GM23338 (cell line): ENCODE results near the gene TNS3. TPM values are rescaled to one million over a fixed set of nuclear protein-coding genes. Genes with fewer than 3 reads are reported as not detected.

Source experiments
- ATAC-seq: fragments of 200-7000 bp; cut with Tn5 transposase; 3 replicates; pipeline ENCODE4 v1.9.1; 2020
- DNase-seq: peaks from one replicate; pipeline ENCODE4 v3.0.0-alpha.2; 2015; ENCODE audit warnings: low spot score
- H2AFZ ChIP-seq: fragments of 200-600 bp; sonication (generic); 2 replicates; pipeline ENCODE4 v1.8.0; 2016; ENCODE audit warnings: antibody characterized with exemption, mild to moderate bottlenecking, moderate library complexity
- H3F3A ChIP-seq: fragments of 200-600 bp; sonication (generic); replicated peaks from 2 replicates; pipeline ENCODE4 v1.8.0; 2017; ENCODE audit warnings: antibody characterized with exemption, mixed run types, low read depth
- H3K27ac ChIP-seq: fragments of 200-600 bp; sonication (generic); 2 replicates; pipeline ENCODE4 v1.6.1; 2016; ENCODE audit warnings: low read depth
- H3K27me3 ChIP-seq: fragments of 200-600 bp; sonication (generic); 2 replicates; pipeline ENCODE4 v1.8.0; 2016; ENCODE audit warnings: mild to moderate bottlenecking, mixed run types, moderate library complexity; ENCODE audit not compliant: insufficient read depth
- H3K36me3 ChIP-seq: fragments of 200-600 bp; sonication (generic); 2 replicates; pipeline ENCODE4 v1.8.0; 2016; ENCODE audit warnings: mild to moderate bottlenecking; ENCODE audit not compliant: insufficient read depth
- H3K4me1 ChIP-seq: fragments of 200-600 bp; sonication (generic); 2 replicates; pipeline ENCODE4 v1.8.0; 2016; ENCODE audit warnings: mild to moderate bottlenecking, moderate library complexity; ENCODE audit not compliant: insufficient read depth
- H3K4me2 ChIP-seq: fragments of 200-600 bp; sonication (generic); 2 replicates; pipeline ENCODE4 v1.7.1; 2017; ENCODE audit warnings: mixed run types
- H3K4me3 ChIP-seq: fragments of 200-600 bp; sonication (generic); 2 replicates; pipeline ENCODE4 v1.6.1; 2016; ENCODE audit warnings: mixed run types
- H3K79me2 ChIP-seq: fragments of 200-600 bp; sonication (generic); replicated peaks from 2 replicates; pipeline ENCODE4 v1.8.0; 2017; ENCODE audit warnings: mild to moderate bottlenecking; ENCODE audit not compliant: insufficient read depth
- H3K9me2 ChIP-seq: fragments of 200-600 bp; sonication (generic); 2 replicates; pipeline ENCODE4 v1.8.0; 2017; ENCODE audit not compliant: insufficient read depth
- H4K20me1 ChIP-seq: fragments of 200-600 bp; sonication (generic); replicated peaks from 2 replicates; pipeline ENCODE4 v1.8.0; 2017; ENCODE audit warnings: mild to moderate bottlenecking; ENCODE audit not compliant: insufficient read depth
- H3K27ac Mint-ChIP-seq: 2 replicates; pipeline ENCODE4 v1.8.0; 2020; ENCODE audit warnings: inconsistent platforms, mild to moderate bottlenecking, moderate library complexity, mixed read lengths
- H3K27me3 Mint-ChIP-seq: 3 replicates; pipeline ENCODE4 v1.8.0; 2022; ENCODE audit warnings: low read depth, mild to moderate bottlenecking, moderate library complexity, mixed read lengths, inconsistent platforms; ENCODE audit not compliant: insufficient read depth, poor library complexity
- H3K36me3 Mint-ChIP-seq: 3 replicates; pipeline ENCODE4 v1.8.0; 2021; ENCODE audit warnings: low read depth, mild to moderate bottlenecking, inconsistent platforms, moderate library complexity, mixed read lengths
- H3K4me1 Mint-ChIP-seq: 3 replicates; pipeline ENCODE4 v1.8.0; 2020; ENCODE audit warnings: mild to moderate bottlenecking, inconsistent platforms, mixed read lengths
- H3K4me3 Mint-ChIP-seq: 3 replicates; pipeline ENCODE4 v1.8.0; 2021; ENCODE audit warnings: moderate library complexity, mild to moderate bottlenecking, inconsistent platforms, mixed read lengths
- H3K9me3 Mint-ChIP-seq: 3 replicates; pipeline ENCODE4 v1.8.0; 2020; ENCODE audit warnings: moderate library complexity, mild to moderate bottlenecking, inconsistent platforms, mixed read lengths
- NANOG ChIP-seq: IDR thresholded peaks from 2 replicates; pipeline ENCODE4 v1.6.1; 2016; ENCODE audit warnings: antibody characterized with exemption, borderline replicate concordance
- polyA plus RNA-seq: library from polyadenylated mRNA; unstranded; fragments of >200 nt; fragmentation: Nextera tagmentation; extraction: Ambion mirVana; gene quantifications from 2 replicates; pipeline ENCODE4 v1.2.1, GENCODE V29; 2016
- total RNA-seq: library from RNA; depleted of rRNA; stranded (reverse); fragments of >200 nt; shearing (Covaris generic); gene quantifications from 2 replicates; pipeline ENCODE4 v1.2.3, GENCODE V29; 2014
- TF ChIP-seq, protein P1 (sequence below): fragments of 250-450 bp; sonication (Bioruptor Pico); IDR thresholded peaks from 2 replicates; pipeline ENCODE4 v1.5.0; 2020; ENCODE audit warnings: mild to moderate bottlenecking, moderate library complexity
- TF ChIP-seq, protein P2 (sequence below): IDR thresholded peaks from 2 replicates; pipeline ENCODE4 v1.6.1; 2016; ENCODE audit warnings: antibody characterized with exemption

The TNS3 gene
- total and polyA plus RNA-seq, 2 experiments from 2014 or later: 6.2 to 28.7 TPM

DNA sequence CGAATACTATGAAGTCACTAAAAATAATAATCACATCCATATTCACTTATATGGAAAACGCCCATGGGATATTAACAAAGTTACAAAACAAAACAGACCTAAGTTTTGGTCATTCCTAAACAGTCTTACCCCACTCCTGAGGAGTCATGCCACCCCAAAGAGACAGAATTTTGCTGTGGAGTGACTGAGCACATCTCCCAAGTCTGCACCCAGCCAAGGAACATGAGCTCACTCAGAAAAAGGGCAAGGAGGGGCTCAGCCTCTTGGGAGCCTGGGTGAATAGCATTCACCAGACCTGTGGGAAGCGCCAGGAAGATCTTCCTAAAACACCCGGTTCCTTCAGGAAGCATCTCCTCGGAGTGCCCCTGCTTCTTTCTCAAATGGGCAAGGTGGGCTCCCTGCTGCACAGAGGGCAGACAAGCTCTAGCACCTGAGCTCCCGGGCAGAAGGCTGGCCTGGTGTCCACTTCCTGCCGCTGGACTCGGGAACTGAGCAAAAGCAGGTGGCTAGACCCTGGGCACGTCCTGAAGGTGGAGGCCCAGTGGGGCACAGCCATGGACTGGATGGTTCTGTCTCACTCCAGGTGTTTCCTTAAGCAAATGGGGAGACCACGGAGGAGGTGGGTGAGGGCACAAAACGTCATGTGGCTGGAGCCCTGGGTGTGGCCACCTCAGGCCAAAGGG is 31.0 kb downstream of the TNS3 start (continued):
- TF ChIP-seq, protein P1, sequence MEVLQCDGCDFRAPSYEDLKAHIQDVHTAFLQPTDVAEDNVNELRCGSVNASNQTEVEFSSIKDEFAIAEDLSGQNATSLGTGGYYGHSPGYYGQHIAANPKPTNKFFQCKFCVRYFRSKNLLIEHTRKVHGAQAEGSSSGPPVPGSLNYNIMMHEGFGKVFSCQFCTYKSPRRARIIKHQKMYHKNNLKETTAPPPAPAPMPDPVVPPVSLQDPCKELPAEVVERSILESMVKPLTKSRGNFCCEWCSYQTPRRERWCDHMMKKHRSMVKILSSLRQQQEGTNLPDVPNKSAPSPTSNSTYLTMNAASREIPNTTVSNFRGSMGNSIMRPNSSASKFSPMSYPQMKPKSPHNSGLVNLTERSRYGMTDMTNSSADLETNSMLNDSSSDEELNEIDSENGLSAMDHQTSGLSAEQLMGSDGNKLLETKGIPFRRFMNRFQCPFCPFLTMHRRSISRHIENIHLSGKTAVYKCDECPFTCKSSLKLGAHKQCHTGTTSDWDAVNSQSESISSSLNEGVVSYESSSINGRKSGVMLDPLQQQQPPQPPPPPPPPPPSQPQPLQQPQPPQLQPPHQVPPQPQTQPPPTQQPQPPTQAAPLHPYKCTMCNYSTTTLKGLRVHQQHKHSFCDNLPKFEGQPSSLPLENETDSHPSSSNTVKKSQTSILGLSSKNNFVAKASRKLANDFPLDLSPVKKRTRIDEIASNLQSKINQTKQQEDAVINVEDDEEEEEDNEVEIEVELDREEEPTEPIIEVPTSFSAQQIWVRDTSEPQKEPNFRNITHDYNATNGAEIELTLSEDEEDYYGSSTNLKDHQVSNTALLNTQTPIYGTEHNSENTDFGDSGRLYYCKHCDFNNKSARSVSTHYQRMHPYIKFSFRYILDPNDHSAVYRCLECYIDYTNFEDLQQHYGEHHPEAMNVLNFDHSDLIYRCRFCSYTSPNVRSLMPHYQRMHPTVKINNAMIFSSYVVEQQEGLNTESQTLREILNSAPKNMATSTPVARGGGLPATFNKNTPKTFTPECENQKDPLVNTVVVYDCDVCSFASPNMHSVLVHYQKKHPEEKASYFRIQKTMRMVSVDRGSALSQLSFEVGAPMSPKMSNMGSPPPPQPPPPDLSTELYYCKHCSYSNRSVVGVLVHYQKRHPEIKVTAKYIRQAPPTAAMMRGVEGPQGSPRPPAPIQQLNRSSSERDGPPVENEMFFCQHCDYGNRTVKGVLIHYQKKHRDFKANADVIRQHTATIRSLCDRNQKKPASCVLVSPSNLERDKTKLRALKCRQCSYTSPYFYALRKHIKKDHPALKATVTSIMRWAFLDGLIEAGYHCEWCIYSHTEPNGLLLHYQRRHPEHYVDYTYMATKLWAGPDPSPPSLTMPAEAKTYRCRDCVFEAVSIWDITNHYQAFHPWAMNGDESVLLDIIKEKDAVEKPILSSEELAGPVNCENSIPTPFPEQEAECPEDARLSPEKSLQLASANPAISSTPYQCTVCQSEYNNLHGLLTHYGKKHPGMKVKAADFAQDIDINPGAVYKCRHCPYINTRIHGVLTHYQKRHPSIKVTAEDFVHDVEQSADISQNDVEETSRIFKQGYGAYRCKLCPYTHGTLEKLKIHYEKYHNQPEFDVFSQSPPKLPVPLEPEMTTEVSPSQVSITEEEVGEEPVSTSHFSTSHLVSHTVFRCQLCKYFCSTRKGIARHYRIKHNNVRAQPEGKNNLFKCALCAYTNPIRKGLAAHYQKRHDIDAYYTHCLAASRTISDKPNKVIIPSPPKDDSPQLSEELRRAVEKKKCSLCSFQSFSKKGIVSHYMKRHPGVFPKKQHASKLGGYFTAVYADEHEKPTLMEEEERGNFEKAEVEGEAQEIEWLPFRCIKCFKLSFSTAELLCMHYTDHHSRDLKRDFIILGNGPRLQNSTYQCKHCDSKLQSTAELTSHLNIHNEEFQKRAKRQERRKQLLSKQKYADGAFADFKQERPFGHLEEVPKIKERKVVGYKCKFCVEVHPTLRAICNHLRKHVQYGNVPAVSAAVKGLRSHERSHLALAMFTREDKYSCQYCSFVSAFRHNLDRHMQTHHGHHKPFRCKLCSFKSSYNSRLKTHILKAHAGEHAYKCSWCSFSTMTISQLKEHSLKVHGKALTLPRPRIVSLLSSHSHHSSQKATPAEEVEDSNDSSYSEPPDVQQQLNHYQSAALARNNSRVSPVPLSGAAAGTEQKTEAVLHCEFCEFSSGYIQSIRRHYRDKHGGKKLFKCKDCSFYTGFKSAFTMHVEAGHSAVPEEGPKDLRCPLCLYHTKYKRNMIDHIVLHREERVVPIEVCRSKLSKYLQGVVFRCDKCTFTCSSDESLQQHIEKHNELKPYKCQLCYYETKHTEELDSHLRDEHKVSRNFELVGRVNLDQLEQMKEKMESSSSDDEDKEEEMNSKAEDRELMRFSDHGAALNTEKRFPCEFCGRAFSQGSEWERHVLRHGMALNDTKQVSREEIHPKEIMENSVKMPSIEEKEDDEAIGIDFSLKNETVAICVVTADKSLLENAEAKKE: no peak
- TF ChIP-seq, protein P2, sequence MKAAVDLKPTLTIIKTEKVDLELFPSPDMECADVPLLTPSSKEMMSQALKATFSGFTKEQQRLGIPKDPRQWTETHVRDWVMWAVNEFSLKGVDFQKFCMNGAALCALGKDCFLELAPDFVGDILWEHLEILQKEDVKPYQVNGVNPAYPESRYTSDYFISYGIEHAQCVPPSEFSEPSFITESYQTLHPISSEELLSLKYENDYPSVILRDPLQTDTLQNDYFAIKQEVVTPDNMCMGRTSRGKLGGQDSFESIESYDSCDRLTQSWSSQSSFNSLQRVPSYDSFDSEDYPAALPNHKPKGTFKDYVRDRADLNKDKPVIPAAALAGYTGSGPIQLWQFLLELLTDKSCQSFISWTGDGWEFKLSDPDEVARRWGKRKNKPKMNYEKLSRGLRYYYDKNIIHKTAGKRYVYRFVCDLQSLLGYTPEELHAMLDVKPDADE: no peak

DNA sequence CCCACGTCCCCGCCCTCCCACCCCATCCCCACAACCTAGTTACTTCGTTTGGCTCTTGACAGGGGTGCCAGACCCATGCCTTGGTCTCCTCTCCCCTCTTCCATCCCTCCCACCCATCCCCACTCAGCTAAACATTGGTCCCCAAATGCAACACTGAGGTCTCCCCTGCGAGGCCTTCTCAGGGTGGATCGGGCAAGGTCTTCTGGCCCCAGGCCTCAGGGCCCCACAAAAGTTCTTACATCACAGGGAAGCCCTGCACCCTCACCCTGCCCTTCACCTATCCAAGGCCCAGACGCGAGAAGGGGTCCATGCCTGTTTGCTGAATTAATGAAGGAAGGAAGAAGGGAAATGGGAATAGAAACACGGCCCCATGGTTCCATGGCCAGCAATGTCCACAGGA is 32.0 kb downstream of the TNS3 start:
- Histone ChIP-seq H3K36me3 (no peaks in the 10 kb centered on the region), H3K4me1 (peaks cover 20% of the 10 kb centered on the region), H3K4me2 (no peak overlapping the region), H3F3A (0 out of 2 replicates have a peak, but pooled peaks cover 3% of the 10 kb centered on the region), H3K27ac (no peak overlapping the region), H4K20me1 (peaks cover 4% of the 10 kb centered on the region), H3K27me3 (no peaks in the 10 kb centered on the region), H3K9me2 (0 out of 2 replicates have a peak, but pooled peaks cover 3% of the 10 kb centered on the region), H3K79me2 (peaks cover 19% of the 10 kb centered on the region), H2AFZ (no peak overlapping the region), H3K4me3 (no peak overlapping the region)
- Mint-ChIP-seq H3K4me1 (peaks cover 19% of the 10 kb centered on the region), H3K4me3 (no peak overlapping the region), H3K27me3 (peaks cover 6% of the 10 kb centered on the region), H3K9me3 (no peaks in the 10 kb centered on the region), H3K36me3 (peaks cover 14% of the 10 kb centered on the region; the same call in 2 of the 3 replicates), H3K27ac (no peak overlapping the region)
- no peak for DNase-seq
- TF ChIP-seq, protein P1: no peak
- no peak for TF ChIP-seq NANOG
- TF ChIP-seq, protein P2: no peak
- ATAC-seq: no peak
